ENCODE measurements around the gene PAIP2.
"Not testable (repeated sequence)": the region's sequence is repeated elsewhere in the genome, so short reads cannot be mapped to it uniquely, and the experiment has no call there.

PAIP2 gene

GRCh38 chr5:139341689-139342422 is at the start of gene PAIP2:
PAIP2 (plus strand) TSS chr5:139341854; CDS start chr5:139363785, 21,931 bp downstream.
- DNase-seq (ENCODE audit: low read depth in 2 of 3, low spot score in 2 of 3), result peak; percentile 89 to 95 (median 93)

- no peak for DNase-seq (ENCODE audit: low read depth in 2 of 3, low spot score in 2 of 3)
These were observed 48.5 kb upstream of the PAIP2 start for GRCh38 chr5:139293202-139293506.

GRCh38 chr5:139293507-139294373 is 47.9 kb upstream of the PAIP2 start, which contains the start of gene MATR3:
MATR3 (plus strand) TSS chr5:139293740; CDS start chr5:139307416, 13,676 bp downstream.
- peak; percentile 84 to 91 (median 87) for DNase-seq (ENCODE audit: low read depth in 2 of 3, low spot score in 2 of 3)

- peak in 1 of 3 experiments; percentile 47 for DNase-seq (ENCODE audit: low read depth in 2 of 3, low spot score in 2 of 3)
These were observed 47.1 kb upstream of the PAIP2 start for GRCh38 chr5:139294374-139295165.

- DNase-seq (ENCODE audit: low read depth in 2 of 3, low spot score in 2 of 3), result no peak
These were observed 46.2 kb upstream of the PAIP2 start for GRCh38 chr5:139295346-139296057.

GRCh38 chr5:139296198-139296597 is 45.5 kb upstream of the PAIP2 start:
- no peak for DNase-seq (ENCODE audit: low read depth in 2 of 3, low spot score in 2 of 3)

- DNase-seq (ENCODE audit: low read depth in 2 of 3, low spot score in 2 of 3), result no peak
These were observed 44.8 kb upstream of the PAIP2 start for GRCh38 chr5:139296862-139297326.

- DNase-seq (ENCODE audit: low read depth in 2 of 3, low spot score in 2 of 3), result no peak
These were observed 44.1 kb upstream of the PAIP2 start for GRCh38 chr5:139297439-139298133.

GRCh38 chr5:139298242-139298641 is 43.4 kb upstream of the PAIP2 start:
- DNase-seq (ENCODE audit: low read depth in 2 of 3, low spot score in 2 of 3), result no peak

- DNase-seq (ENCODE audit: low read depth in 2 of 3, low spot score in 2 of 3), result no peak
These were observed 42.2 kb upstream of the PAIP2 start for GRCh38 chr5:139299486-139299885.

GRCh38 chr5:139301808-139302499 is 39.7 kb upstream of the PAIP2 start:
- DNase-seq (ENCODE audit: low read depth in 2 of 3, low spot score in 2 of 3), result no peak

GRCh38 chr5:139304391-139305324 is 37.0 kb upstream of the PAIP2 start:
- no peak for DNase-seq (ENCODE audit: low read depth in 2 of 3, low spot score in 2 of 3)

- no peak for DNase-seq (ENCODE audit: low read depth in 2 of 3, low spot score in 2 of 3)
These were observed 35.5 kb upstream of the PAIP2 start for GRCh38 chr5:139306197-139306596.

- no peak for DNase-seq (ENCODE audit: low read depth in 2 of 3, low spot score in 2 of 3)
These were observed 34.9 kb upstream of the PAIP2 start for GRCh38 chr5:139306628-139307379.

- DNase-seq (ENCODE audit: low read depth in 2 of 3, low spot score in 2 of 3), result no peak
These were observed 32.9 kb upstream of the PAIP2 start for GRCh38 chr5:139308797-139309196.

GRCh38 chr5:139310715-139311186 is 30.9 kb upstream of the PAIP2 start:
- not testable (repeated sequence) for DNase-seq (ENCODE audit: low read depth in 2 of 3, low spot score in 2 of 3)

- no peak for DNase-seq (ENCODE audit: low read depth in 2 of 3, low spot score in 2 of 3)
These were observed 29.6 kb upstream of the PAIP2 start for GRCh38 chr5:139312075-139312474.

GRCh38 chr5:139314276-139314675 is 27.4 kb upstream of the PAIP2 start:
- DNase-seq (ENCODE audit: low read depth in 2 of 3, low spot score in 2 of 3), result no peak
